HG02763 (cell line): Measurements from ENCODE around the gene TCL1A.

Source experiments
- ATAC-seq: cut with Tn5 transposase; IDR thresholded peaks from one replicate; pipeline ENCODE4 v1.9.1; 2021; ENCODE audit warnings: mild to moderate bottlenecking, moderate library complexity; ENCODE audit not compliant: unreplicated experiment

TCL1A gene

DNA sequence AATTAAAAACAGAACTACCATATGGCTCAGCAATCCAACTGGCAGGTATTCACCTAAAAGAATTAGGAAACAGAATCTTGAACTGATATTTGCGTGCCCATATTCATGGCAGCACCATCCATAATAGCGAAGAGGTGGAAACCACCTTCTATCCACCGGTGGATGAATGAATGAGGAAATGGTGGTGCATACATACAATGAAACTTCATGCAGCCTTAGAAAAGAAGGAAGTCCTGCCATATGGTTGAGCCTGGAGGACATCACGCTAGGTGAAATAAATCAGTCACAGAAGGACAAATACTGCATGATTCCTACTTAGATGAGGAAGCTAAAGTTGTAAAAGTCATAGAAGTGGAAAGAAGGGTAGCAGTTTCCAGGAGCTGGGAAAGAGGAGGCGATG is 6.6 kb downstream of the TCL1A start:
- ATAC-seq = no peak

DNA sequence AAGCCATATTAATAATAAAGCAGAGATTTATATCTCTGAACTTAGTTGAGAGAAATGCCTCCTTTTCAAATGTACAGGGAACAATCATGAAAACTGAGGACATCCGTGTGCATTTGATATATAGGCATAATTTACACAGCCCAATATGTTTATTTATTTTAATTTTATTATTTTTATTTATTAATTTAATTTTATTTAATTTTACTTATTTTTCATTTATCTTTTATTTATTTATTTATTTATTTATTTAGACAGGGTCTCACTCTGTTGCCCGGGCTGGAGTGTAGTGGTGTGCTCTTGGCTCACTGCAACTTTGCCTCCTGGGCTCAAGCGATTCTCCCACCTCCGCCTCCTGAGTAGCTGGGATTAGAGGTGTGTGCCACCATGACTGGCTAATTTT is 8.4 kb downstream of the TCL1A start:
- no peak for ATAC-seq

DNA sequence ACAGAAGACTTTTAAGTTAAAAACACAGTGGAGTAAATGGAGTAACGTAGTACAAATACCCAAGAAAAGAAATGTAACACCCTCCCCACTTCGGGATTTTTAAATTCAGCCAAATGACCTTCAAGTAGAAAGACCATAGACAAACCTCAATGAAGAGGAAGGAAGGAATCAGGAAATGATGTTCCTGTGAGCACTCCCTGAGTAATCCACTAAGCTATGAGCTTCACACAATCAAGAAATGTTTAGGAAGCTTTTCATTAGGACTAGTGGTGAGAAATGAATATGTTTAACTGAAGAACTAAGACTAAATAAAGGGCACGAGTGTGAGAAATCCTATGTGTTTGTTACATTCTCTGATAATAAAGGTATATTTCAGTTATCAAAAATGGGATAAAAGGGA is 10.1 kb downstream of the TCL1A start:
- ATAC-seq = no peak

GRCh38 chr14:95703341-95703740 is 10.6 kb downstream of the TCL1A start:
- ATAC-seq = no peak

- ATAC-seq = no peak
These were observed 12.1 kb downstream of the TCL1A start for GRCh38 chr14:95701846-95702221.

DNA sequence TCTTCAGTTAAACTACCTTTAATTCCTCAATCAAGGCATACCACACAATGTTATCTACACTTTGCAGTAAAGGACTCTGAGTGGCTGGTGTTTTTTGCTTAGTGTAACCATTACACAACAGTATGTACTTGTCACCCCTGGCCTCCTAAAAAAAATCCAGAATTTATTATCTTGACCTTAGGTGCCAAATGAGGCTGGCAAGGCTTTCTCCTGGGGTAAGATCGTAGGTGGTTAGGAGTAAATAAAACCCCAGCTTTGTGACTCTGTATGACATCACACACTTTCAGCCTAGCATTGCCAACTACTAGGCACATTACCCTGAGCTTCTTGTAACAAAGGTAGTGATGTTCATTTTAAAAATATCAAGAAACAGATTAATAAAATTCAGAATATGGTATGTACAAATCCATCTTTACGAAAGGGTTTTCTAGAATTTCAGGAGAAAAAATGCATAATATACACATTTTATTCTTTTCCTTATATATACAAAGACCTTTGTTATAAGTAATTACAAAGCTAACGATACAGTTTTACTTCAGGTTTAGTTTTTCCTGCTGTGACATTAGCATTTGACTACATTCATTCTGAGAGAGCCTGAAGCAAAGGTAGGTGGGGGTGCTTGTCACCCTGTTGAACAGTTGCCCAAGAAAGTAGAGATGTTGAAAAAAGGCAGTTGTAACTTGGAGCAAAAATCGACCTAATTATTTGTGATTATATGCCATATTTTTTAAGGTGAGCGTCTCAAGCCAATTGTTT is 13.5 kb downstream of the TCL1A start:
- ATAC-seq = no peak

GRCh38 chr14:95699412-95699811 is 14.5 kb downstream of the TCL1A start:
- ATAC-seq = peak; percentile 47

- ATAC-seq = no peak
These were observed 15.6 kb downstream of the TCL1A start for GRCh38 chr14:95698287-95698686.

GRCh38 chr14:95697764-95698163 is 16.2 kb downstream of the TCL1A start:
- peak; percentile 54 for ATAC-seq

- ATAC-seq = no peak
These were observed 17.2 kb downstream of the TCL1A start for GRCh38 chr14:95696741-95697140.

GRCh38 chr14:95695913-95696312 is 18.0 kb downstream of the TCL1A start:
- no peak for ATAC-seq

DNA sequence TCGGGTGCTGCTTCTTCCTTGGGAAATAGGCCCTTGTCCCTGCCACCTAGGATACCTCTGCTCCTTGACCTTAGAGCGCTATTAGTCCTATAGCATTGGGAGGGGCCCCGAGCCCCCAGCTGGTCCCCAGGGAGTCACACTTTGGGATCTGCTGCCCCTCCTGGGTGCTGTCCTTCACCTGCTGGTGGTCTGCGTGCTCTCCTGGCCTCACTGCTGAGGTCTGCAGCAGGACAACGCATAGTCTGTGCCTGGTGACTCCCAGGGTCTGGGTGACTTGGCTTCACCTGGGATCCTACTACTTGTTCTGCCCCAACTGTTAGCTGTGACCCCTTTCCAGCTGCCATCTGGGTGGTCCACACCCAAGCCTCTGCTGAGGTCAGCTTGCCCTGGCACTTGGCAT is 18.9 kb downstream of the TCL1A start:
- no peak for ATAC-seq

DNA sequence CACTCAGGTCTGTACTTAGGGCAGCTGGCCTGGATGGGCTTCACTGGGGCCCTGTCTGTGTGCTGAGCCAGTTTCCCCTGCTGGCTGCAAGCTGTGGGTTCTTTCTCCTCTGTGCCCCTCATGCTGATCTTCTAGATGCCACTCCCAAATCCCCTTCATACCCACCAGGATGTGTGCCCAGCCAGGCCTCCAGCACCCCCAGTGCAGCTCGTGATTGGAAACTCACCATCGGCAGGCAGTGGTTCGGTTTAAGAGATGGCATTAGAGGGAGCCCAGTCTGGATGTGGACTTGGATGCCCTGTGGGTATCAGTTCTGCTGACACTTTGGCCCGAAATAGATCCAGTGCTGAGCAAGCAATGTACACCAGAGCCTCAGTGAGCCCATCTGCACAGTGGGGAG is 21.8 kb downstream of the TCL1A start:
- ATAC-seq = no peak

GRCh38 chr14:95691591-95691990 is 22.3 kb downstream of the TCL1A start:
- no peak for ATAC-seq

DNA sequence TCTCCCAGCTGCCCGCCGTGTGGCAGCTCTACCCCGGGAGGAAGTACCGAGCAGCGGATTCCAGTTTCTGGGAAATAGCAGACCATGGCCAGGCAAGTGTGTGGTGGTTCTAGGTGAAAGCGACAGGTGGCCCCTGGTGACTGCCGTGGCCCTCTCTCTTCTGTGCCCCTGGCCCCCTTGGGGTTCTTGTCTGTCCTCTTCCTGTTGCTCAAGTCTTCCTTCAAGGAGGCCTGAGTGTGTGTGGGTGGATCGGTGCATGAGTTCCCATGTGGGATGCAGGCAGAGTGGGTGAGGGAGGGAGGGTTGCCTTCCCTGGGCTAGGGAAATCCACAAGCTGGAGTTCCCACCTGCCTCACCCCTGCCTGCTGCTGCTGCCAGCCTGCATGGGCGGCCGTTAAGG is 23.1 kb downstream of the TCL1A start:
- no peak for ATAC-seq

DNA sequence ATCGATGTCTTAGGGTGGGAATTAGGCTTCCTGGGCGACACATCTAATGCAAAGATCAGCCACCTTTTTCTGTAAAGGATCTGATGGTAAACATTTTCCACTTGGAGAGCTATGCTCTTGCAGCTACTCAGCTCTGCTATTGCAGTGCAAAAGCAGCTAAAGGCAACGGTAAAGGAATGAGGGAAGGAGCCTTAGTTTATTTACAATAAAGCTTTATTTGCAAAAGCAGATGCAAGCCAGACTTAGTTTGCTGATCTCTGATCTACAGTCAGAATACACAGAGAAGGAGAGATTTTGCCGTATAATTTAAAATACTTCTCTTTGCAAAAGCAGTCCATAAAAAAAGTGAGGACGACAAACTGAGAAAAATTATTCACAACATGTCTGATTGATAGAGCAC is 24.5 kb downstream of the TCL1A start:
- ATAC-seq = no peak

GRCh38 chr14:95686935-95687334 is 27.0 kb downstream of the TCL1A start:
- no peak for ATAC-seq

GRCh38 chr14:95685978-95686922 is 27.7 kb downstream of the TCL1A start, which contains the start of gene TCL1B:
TSS of gene TCL1B (plus strand) at chr14:95686426. CDS start at chr14:95686468, 42 bp downstream.
- no peak for ATAC-seq

- ATAC-seq = no peak
These were observed 30.1 kb downstream of the TCL1A start for GRCh38 chr14:95683793-95684192.

DNA sequence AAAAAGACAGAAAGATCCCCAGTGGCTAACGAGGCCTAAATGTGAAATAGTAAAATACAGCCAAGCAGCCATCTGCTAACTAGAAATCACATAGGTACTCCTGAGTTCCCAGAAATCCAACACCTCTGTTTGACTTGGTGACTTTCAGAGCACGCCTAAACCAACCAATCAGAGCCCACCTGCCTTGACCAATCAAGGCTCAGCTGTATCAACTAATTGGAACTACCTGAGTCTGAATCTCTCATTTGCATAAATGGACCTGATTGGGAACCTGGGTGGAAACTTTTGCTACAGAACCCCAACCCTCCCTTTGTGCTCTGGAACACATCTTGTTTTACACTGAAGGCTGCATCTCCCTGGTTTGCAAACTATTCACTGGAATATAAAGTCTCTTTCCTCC is 32.8 kb downstream of the TCL1A start:
- ATAC-seq = no peak

GRCh38 chr14:95679998-95680735 is 33.8 kb downstream of the TCL1A start:
- no peak for ATAC-seq
